Breast epithelium (tissue), 3 donors: Measurements from ENCODE around the gene CDH13.

ENCODE experiments used
- CTCF ChIP-seq, 3 donors: fragments of 450-650 bp; IDR thresholded peaks; one replicate each; pipeline ENCODE4 v1.5.1; 2016 to 2017; ENCODE audit warnings: antibody characterized with exemption in 3 of 3, mild to moderate bottlenecking in 3 of 3, moderate library complexity in 3 of 3
- POLR2AphosphoS5 ChIP-seq, 3 donors: sonication (generic); formaldehyde crosslinking; IDR thresholded peaks; one replicate each; pipeline ENCODE4 v1.6.1; 2017; ENCODE audit warnings: antibody characterized with exemption in 3 of 3

- TF ChIP-seq CTCF (IDR thresholded peaks at IDR 0.05): no peak
- TF ChIP-seq POLR2AphosphoS5 (IDR thresholded peaks at IDR 0.05): no peak
These were observed 617.3 kb downstream of the CDH13 start for GRCh38 chr16:83244057-83244456.
